Ramos (cell line): ENCODE measurements around the gene EXOC2.

Experiments
- in situ Hi-C: fragments of 300-500 bp; cut with MboI; formaldehyde crosslinking; loops from one replicate; pipeline ENCODE4 v1.14.3; 2022; ENCODE audit warnings: low sequenced_read_pairs; ENCODE audit not compliant: unreplicated experiment

The EXOC2 gene

GRCh38 chr6:506508-506907, 186.4 kb downstream of the EXOC2 start:
- in situ Hi-C loops, result no loop called here

- in situ Hi-C loops, result no loop called here
Measured at GRCh38 chr6:505374-505773, 187.6 kb downstream of the EXOC2 start.

GRCh38 chr6:504446-504980, 188.4 kb downstream of the EXOC2 start:
- in situ Hi-C loops, result no loop called here

GRCh38 chr6:503610-504362, 189.2 kb downstream of the EXOC2 start:
- in situ Hi-C loops, result no loop called here

GRCh38 chr6:502761-503160, 190.2 kb downstream of the EXOC2 start:
- in situ Hi-C loops, result no loop called here

GRCh38 chr6:501891-502601, 190.9 kb downstream of the EXOC2 start:
- in situ Hi-C loops, result no loop called here

- in situ Hi-C loops, result no loop called here
Measured at GRCh38 chr6:499617-500016, 193.3 kb downstream of the EXOC2 start.

GRCh38 chr6:498795-499231, 194.1 kb downstream of the EXOC2 start:
- in situ Hi-C loops, result no loop called here

GRCh38 chr6:497258-497657, 195.7 kb downstream of the EXOC2 start:
- in situ Hi-C loops, result no loop called here

- in situ Hi-C loops, result no loop called here
Measured at GRCh38 chr6:496649-497048, 196.3 kb downstream of the EXOC2 start.

- in situ Hi-C loops, result no loop called here
Measured at GRCh38 chr6:494394-494793, 198.5 kb downstream of the EXOC2 start.

GRCh38 chr6:493840-494239, 199.1 kb downstream of the EXOC2 start:
- in situ Hi-C loops, result no loop called here

GRCh38 chr6:492816-493414, 200.0 kb downstream of the EXOC2 start:
- in situ Hi-C loops, result no loop called here

GRCh38 chr6:492178-492577, 200.8 kb downstream of the EXOC2 start:
- in situ Hi-C loops, result no loop called here

- in situ Hi-C loops, result no loop called here
Measured at GRCh38 chr6:491233-491632, 201.7 kb downstream of the EXOC2 start.

- in situ Hi-C loops, result no loop called here
Measured at GRCh38 chr6:490251-491037, 202.5 kb downstream of the EXOC2 start.

GRCh38 chr6:489762-490161, 203.2 kb downstream of the EXOC2 start:
- in situ Hi-C loops, result no loop called here

GRCh38 chr6:489001-489400, 203.9 kb downstream of the EXOC2 start:
- in situ Hi-C loops, result no loop called here

GRCh38 chr6:487956-488355, 205.0 kb downstream of the EXOC2 start:
- in situ Hi-C loops, result no loop called here

- in situ Hi-C loops, result no loop called here
Measured at GRCh38 chr6:485655-486170, 207.2 kb downstream of the EXOC2 start.
